Tibial nerve (tissue), 4 donors: ENCODE data around the gene CACNA1E. TPM values are rescaled to one million over a fixed set of nuclear protein-coding genes. Genes with fewer than 3 reads are reported as not detected.
A peak's percentile ranks its signal among the peaks of the same experiment; 100 is the strongest.

Experiments
- DNase-seq, 2 donors: peaks; one replicate each; pipeline ENCODE4 v3.0.0-alpha.2; 2019; ENCODE audit warnings: low spot score in 2 of 2
- H3K27ac ChIP-seq, 4 donors: fragments of 200-600 bp; sonication (generic) in 3 of 4; one replicate each; pipeline ENCODE4 v1.5.1; 2017 to 2019; ENCODE audit warnings: mild to moderate bottlenecking in 1 of 4
- H3K27me3 ChIP-seq, 2 donors: fragments of 200-600 bp; sonication (generic) in 1 of 2; one replicate each; pipeline versions ENCODE4 v1.5.1 to v1.6.0; 2017 to 2019
- H3K36me3 ChIP-seq, 3 donors: fragments of 200-600 bp; sonication (generic); one replicate each; pipeline ENCODE4 v1.5.1; 2018 to 2019
- H3K4me1 ChIP-seq, 4 donors: fragments of 200-600 bp; sonication (generic) in 3 of 4; one replicate each; pipeline ENCODE4 v1.5.1; 2017 to 2019
- H3K4me3 ChIP-seq, 4 donors: fragments of 200-600 bp; sonication (generic) in 3 of 4; one replicate each; pipeline ENCODE4 v1.5.1; 2017 to 2019; ENCODE audit warnings: mild to moderate bottlenecking in 1 of 4, moderate library complexity in 1 of 4
- H3K9me3 ChIP-seq, 4 donors: fragments of 200-600 bp; sonication (generic) in 3 of 4; one replicate each; pipeline ENCODE4 v1.5.1; 2017 to 2019
- CTCF ChIP-seq, 5 experiments: fragments of 200-600 bp in 3 of 5; fragments of 450-650 bp in 2 of 5; sonication (generic) in 3 of 5; IDR thresholded peaks; one replicate each; pipeline ENCODE4 v1.5.1; 2016 to 2019; ENCODE audit warnings: antibody characterized with exemption in 5 of 5, mild to moderate bottlenecking in 3 of 5, moderate library complexity in 2 of 5
- EP300 ChIP-seq, 2 donors: sonication (generic); formaldehyde crosslinking; IDR thresholded peaks; one replicate each; pipeline ENCODE4 v1.6.1; 2017; ENCODE audit warnings: antibody characterized with exemption in 2 of 2, mild to moderate bottlenecking in 1 of 2
- POLR2A ChIP-seq, 2 donors: fragments of 450-650 bp; IDR thresholded peaks; one replicate each; pipeline ENCODE4 v1.6.1; 2017; ENCODE audit warnings: antibody characterized with exemption in 2 of 2, mild to moderate bottlenecking in 2 of 2, moderate library complexity in 2 of 2
- WGBS, 2 donors: methylation state at CpG; one replicate each; pipeline ENCODE4 v1.1.5; 2018; 5-methylcytosine and 5-hydroxymethylcytosine counted together
- total RNA-seq, 4 donors: library from RNA; depleted of rRNA; stranded (reverse); fragments of >200 nt; gene quantifications; one replicate each; pipeline ENCODE4 v1.1.0, GENCODE V29; 2016

Gene CACNA1E
- total RNA-seq, 4 donors from 2014 or later, result not detected

- Histone ChIP-seq H3K4me3 (no peak overlapping the region), H3K4me1 (no peaks in the 10 kb centered on the region), H3K36me3 (no peaks in the 10 kb centered on the region), H3K27ac (no peak overlapping the region), H3K27me3 (peaks cover 0 to 9% of the 10 kb centered on the region in 2 donors), H3K9me3 (no peaks in the 10 kb centered on the region)
- TF ChIP-seq CTCF (IDR thresholded peaks at IDR 0.05), result no peak
- no peak for TF ChIP-seq EP300 (IDR thresholded peaks at IDR 0.05)
- no peak for TF ChIP-seq POLR2A (IDR thresholded peaks at IDR 0.05)
- DNase-seq, result no peak
- 74 to 80% methylated on average over 8 of the region's 8 CpGs for WGBS, 2 donors
Measured at GRCh38 chr1:181476581-181476980, 6.7 kb upstream of the CACNA1E start.

- peaks cover 0 to 13% (median 0%) of the 10 kb centered on the region in 4 donors for H3K4me1 ChIP-seq
- no peak overlapping the region for H3K4me3 ChIP-seq
- H3K27ac ChIP-seq, result no peak overlapping the region
- H3K36me3 ChIP-seq, result no peaks in the 10 kb centered on the region
- H3K9me3 ChIP-seq, result no peaks in the 10 kb centered on the region
- peaks cover 0 to 26% of the 10 kb centered on the region in 2 donors for H3K27me3 ChIP-seq
- 58 to 65% methylated on average over 2 of the region's 2 CpGs for WGBS, 2 donors
- DNase-seq, result no peak
- TF ChIP-seq POLR2A (IDR thresholded peaks at IDR 0.05) (no peak), EP300 (IDR thresholded peaks at IDR 0.05) (no peak), CTCF (IDR thresholded peaks at IDR 0.05) (no peak)
Measured at GRCh38 chr1:181478306-181478705, 5.0 kb upstream of the CACNA1E start.

- peak in 1 of 2 donors; percentile 58 for DNase-seq
- H3K27me3 ChIP-seq, result peaks cover 0 to 35% of the 10 kb centered on the region in 2 donors
- TF ChIP-seq CTCF (IDR thresholded peaks at IDR 0.05) (peak; percentile 58 to 77 (median 63)), EP300 (IDR thresholded peaks at IDR 0.05) (no peak)
Measured at GRCh38 chr1:181479137-181479745, 4.1 kb upstream of the CACNA1E start.

GRCh38 chr1:181482001-181482430 is 1.3 kb upstream of the CACNA1E start:
- H3K27ac ChIP-seq, result no peak overlapping the region
- no peaks in the 10 kb centered on the region for H3K9me3 ChIP-seq
- H3K4me1 ChIP-seq, result peaks cover 0 to 27% (median 0%) of the 10 kb centered on the region in 4 donors
- H3K4me3 ChIP-seq, result peak overlapping the region in 1 of 4 donors; percentile 36
- no peak for TF ChIP-seq POLR2A (IDR thresholded peaks at IDR 0.05)
- TF ChIP-seq CTCF (IDR thresholded peaks at IDR 0.05), result no peak
- no peak for TF ChIP-seq EP300 (IDR thresholded peaks at IDR 0.05)
- WGBS, 2 donors, result 25% methylated on average over 35 to 36 of the region's 36 CpGs
- peaks cover 0 to 63% of the 10 kb centered on the region in 2 donors for H3K27me3 ChIP-seq
- no peak for DNase-seq
- H3K36me3 ChIP-seq, result no peaks in the 10 kb centered on the region

More at GRCh38 chr1:181479137-181479745, 4.1 kb upstream of the CACNA1E start:
- Histone ChIP-seq H3K4me1 (peaks cover 0 to 17% (median 0%) of the 10 kb centered on the region in 4 donors), H3K27ac (no peak overlapping the region), H3K9me3 (no peaks in the 10 kb centered on the region), H3K4me3 (no peak overlapping the region), H3K36me3 (no peaks in the 10 kb centered on the region)
- WGBS, 2 donors, result 9 to 13% methylated on average over 3 of the region's 3 CpGs

- peak overlapping the region in 1 of 4 donors; percentile 36 for H3K4me3 ChIP-seq
- peaks cover 0 to 70% of the 10 kb centered on the region in 2 donors for H3K27me3 ChIP-seq
- 2 to 4% methylated on average over 61 to 62 of the region's 62 CpGs for WGBS, 2 donors
Measured at GRCh38 chr1:181482521-181483284, 614 bp upstream of the CACNA1E start.

More at GRCh38 chr1:181482521-181483284, 614 bp upstream of the CACNA1E start:
- no peaks in the 10 kb centered on the region for H3K36me3 ChIP-seq
- H3K27ac ChIP-seq, result no peak overlapping the region
- H3K4me1 ChIP-seq, result peaks cover 0 to 27% (median 0%) of the 10 kb centered on the region in 4 donors
- TF ChIP-seq POLR2A (IDR thresholded peaks at IDR 0.05) (no peak), EP300 (IDR thresholded peaks at IDR 0.05) (no peak), CTCF (IDR thresholded peaks at IDR 0.05) (no peak)
- DNase-seq, result no peak
- no peaks in the 10 kb centered on the region for H3K9me3 ChIP-seq
